Suppressor macrophage treated with lipopolysaccharide for 4 hours (primary cell): ENCODE data around the gene KCNG2.

Experiments
- DNase-seq: peaks from one replicate; pipeline ENCODE4 v3.0.0-alpha.2; 2020

The KCNG2 gene

DNA sequence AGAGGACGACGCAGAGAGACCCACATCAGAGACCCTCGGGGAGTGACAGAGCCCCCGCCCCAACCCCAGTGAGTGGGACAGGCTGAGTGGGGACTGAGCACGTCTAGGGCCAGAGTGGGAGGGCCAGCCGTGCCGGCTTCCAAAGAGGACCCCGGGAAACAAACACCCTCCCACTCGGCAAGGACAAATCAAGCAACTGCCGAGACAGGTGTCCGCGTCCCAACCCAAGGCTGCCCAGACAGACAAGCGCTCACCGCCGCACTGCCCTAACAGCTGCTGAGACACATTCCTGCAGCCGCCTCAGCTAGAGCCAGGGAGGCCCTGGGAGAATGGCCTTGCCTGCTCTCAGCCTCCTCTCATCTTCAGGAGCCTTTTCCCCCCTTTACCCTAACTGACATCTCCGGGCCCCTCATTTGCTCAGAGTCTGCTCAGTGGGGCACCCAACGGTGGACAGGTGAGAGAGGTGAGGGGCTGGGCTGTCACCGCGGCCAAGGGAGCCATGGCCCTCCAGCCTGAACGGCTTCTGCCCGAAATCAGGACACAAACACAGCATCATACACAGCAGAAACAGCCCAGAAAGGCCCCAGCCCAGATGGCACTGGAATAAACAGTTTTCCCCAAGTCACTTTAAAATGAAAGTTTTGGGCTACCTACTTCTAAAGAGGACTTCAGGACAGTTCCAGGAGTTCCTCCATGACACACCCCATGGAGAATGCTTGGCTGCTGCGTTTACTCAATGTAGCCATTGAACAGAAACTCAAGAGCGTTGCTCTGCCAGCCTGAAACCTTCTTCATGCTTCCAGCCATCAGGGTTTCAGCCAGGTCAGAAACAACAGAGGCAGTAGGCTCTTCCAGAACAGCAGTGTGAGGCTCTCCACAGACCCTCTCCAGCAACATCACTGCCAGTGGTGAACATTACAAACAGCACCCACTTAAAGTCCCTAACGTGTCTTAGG lies 130.1 kb downstream of the KCNG2 start:
- no peak for DNase-seq

GRCh38 chr18:79928563-79928960 lies 130.8 kb downstream of the KCNG2 start:
- DNase-seq: no peak

GRCh38 chr18:79930020-79930642 lies 132.4 kb downstream of the KCNG2 start:
- DNase-seq: no peak

DNA sequence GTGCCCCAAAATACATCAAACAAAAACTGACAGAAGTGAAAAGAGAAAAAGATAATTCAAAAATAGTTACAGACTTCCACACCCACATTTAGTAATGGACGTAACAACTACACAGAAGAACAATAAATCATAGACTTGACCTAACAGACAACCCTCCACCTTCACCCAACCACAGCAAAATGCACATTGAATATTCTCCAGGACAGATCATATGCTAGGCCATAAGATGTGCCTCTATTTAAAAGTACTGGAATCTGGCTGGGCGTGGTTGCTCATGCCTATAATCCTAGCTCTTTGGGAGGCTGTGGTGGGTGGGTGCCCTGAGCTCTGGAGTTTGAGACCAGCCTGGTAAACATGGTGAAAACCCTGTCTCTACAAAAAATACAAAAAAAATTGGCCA lies 133.7 kb downstream of the KCNG2 start:
- DNase-seq: no peak

DNA sequence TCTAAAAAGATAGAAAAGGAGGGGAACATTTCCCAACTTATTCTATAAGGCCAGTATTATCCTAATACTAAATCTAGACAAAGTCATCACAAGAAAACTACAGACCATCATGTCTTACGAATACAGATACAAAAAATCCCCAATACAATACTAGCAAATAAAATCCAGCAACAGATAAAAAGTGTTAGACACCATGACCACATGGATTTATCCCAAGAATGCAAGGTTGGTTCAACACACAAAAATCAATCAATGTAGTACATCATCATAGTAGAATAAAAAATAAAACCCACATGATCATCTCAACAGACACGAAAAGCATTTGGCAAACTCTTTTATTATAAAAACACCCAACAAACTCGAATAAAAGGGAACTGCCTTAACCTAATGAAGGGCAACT lies 135.2 kb downstream of the KCNG2 start:
- DNase-seq: no peak

- DNase-seq: no peak
These were observed 136.0 kb downstream of the KCNG2 start for GRCh38 chr18:79933765-79934164.

DNA sequence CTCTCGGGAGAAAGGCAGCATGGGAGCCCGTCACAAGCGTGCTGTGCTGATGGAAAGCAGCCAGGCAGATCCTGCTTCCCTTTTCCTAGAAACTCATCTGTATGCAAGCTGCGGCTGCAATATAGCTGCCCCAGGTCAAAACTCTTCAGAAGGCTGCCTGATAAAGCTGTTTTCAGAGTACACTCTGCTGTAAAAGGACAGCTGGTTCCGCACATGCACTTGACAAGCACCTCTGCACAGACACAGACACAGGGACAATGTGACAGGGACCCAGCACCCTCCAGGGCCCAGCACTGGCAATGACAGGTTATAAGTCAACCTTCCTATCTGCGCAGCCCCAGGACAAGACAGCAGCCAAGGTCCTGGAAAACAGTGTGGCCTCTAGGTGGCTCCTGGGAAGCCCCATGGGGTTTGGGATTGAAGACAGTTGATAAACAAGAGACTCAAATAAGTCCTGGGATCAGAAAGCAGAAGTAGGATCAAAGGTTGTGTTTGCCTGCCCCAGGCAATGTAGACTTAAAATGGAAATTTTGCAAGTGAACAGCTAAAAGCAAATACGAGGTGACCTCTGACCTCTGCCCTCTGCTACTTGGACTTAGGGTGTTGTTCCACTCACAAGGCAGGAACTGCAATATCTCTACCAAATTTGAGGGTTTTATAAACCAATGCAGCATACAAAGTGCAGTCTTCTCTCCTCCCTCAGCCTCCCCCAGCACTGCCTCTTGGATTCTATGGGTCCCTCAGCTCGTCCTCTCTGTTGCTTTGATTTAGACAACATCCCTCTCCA lies 136.8 kb downstream of the KCNG2 start:
- no peak for DNase-seq

- no peak for DNase-seq
These were observed 137.4 kb downstream of the KCNG2 start for GRCh38 chr18:79935098-79935480.

GRCh38 chr18:79935499-79935898 lies 137.8 kb downstream of the KCNG2 start:
- DNase-seq: no peak

GRCh38 chr18:79935925-79936324 lies 138.2 kb downstream of the KCNG2 start:
- no peak for DNase-seq

DNA sequence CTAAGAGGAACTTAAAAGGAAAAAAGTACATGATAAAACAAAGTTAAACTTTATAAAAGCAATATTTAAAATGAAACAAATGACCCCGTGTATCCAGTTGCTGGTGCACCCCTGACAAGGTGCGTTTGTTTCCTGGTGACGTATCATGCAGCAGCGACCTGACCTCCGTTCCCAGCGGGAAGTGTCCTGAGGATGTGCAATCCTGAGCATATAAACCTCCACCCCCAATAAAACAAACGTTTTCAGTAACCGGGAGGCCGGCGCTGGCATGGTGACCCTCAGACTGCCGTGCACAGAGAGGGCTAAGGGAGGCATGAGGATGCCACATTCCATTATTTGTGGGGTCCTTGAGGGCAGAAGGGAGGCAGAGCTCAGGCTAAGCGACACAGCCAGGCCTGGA lies 138.9 kb downstream of the KCNG2 start:
- no peak for DNase-seq

DNA sequence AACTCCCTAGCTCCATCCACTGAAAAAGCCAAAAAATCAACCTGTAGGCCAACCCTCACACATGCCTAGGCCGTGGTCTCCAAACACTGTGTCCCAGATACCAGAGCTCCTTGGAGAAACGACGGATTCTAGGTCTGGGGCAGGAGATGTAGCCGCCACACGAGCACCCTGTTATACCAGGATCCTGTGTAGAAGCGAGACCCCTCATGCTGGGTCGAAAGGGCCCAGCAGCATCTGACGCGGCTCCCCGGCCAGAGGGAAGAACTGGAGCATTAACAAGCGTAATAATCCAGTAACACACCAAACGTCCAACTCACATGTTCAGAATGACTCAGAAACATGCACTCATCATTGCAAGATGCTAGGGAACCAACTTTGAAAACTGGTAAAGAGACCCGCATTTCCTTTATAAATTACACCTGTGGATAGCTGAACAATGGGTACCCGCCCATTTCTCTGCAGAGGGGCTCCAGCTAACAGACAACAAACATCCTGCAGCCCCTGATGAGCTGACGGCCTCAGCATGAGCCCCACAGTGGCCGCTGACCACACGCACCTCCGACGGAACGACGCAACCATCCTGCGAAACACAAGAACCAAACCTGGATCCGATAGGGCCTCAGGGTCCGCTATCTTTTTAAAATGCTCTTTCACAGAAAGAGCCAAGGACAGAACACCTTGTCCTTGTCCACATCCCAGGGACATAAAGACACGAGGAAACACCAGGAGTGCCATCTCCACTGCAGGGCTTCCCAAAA lies 139.5 kb downstream of the KCNG2 start:
- DNase-seq: no peak

- DNase-seq: no peak
These were observed 140.5 kb downstream of the KCNG2 start for GRCh38 chr18:79938196-79938595.

DNA sequence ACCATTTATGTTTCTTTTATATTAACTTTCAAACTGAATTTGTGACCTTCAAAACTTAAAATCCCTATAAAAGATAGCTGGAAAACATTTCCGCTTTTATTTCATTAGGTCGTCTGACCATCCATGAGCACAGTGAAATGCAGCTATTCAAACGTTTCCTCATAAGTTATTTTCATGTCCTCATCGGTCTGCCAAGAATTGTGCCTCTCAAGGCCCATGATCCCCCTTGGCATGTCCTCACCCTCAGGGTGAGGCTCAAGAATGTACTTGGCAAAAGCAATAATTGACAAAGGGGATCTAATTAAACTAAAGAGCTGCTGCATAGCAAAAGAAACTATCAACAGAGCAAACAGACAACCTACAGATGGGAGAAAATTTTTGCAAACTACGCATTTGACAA lies 141.4 kb downstream of the KCNG2 start:
- DNase-seq: no peak

DNA sequence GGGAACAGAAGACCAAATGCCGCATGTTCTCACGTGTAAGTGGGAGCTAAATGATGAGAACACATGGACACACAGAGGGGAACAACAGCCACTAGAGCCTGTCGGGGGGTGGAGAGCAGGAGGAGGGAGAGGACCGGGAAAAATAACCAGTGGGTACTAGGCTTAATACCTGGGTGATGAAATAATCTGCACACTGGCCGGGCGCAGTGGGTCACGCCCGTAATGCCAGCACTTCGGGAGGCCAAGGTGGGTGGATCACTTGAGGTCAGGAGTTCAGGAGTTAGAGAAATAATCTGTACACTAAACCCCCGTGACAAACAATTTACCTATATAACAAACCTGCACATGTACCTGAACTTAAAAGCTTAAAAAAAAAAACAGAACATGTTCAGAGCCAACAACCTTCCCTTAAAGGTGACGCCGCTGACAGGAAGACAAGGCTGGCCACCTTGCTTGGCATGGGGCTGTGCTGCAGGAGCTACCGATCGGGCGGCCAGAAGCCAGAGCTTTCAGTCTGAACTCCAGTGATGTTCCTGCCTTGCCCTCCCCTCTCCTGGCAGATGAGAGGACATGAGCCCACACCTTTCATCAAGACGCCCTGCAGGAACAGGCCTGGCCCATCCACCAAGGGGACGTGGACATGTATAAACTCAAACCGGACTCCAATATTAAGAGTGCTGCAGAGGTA lies 142.5 kb downstream of the KCNG2 start:
- no peak for DNase-seq

- DNase-seq: no peak
These were observed 143.2 kb downstream of the KCNG2 start for GRCh38 chr18:79940814-79941472.

GRCh38 chr18:79941473-79942119 lies 143.9 kb downstream of the KCNG2 start:
- no peak for DNase-seq

DNA sequence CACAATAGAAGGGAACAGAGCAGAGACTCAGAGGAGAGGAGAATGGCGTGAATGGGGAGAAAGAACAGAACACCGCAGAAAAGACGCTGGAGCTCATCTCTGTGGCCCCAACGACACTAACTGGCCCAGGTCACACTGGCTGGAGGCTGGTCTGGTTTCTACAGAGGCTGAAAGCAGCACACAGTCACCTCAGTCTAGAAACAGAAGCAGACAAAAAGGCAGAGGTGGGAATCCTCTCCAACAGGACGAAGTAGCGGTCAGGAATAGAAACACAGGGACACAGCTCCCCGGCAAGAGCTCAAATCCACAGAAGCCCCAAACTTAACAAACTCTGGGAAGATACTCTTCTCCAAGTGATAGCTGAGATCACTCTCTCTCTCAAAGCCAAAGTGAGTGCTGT lies 144.5 kb downstream of the KCNG2 start:
- DNase-seq: no peak

GRCh38 chr18:79942786-79943607 lies 145.3 kb downstream of the KCNG2 start:
- no peak for DNase-seq

DNA sequence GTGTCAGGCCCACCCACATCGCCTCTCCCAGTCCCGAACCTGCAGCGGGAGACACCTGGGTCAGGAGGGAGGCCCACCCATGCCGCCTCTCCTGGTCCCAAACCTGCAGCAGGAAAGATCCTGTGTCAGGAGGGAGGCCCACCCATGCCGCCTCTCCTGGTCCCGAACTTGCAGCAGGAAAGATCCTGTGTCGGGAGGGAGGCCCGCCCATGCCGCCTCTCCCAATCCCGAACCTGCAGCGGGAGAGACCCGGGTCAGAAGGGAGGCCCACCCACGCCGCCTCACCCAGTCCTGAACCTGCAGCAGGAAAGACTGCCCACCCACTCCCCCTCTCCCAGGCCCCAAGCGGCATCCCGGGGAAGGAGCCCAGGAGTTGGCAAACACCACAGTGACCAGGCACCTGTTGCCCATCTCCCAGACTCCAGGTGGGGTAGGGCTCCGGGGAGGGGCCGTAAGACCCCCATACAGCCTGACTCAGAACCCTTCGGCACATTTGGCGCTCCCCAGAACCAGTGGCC lies 145.9 kb downstream of the KCNG2 start:
- DNase-seq: no peak
